Body of pancreas (tissue), 4 donors: Measurements from ENCODE around the gene APIP. TPM values are rescaled to one million over a fixed set of nuclear protein-coding genes. Genes with fewer than 3 reads are reported as not detected.

Experiments used
- ATAC-seq: fragments of 150-250 bp; one replicate; pipeline ENCODE4 v1.9.1; 2016
- DNase-seq, 4 donors: peaks; one replicate each; pipeline ENCODE4 v3.0.0-alpha.2; 2019
- H3K27ac ChIP-seq, 4 donors: fragments of 200-600 bp; sonication (generic); 1 replicate in 3 of 4; 2 replicates in 1 of 4; pipeline versions ENCODE4 v1.5.1 to v1.6.1; 2016 to 2019; ENCODE audit warnings: mild to moderate bottlenecking in 1 of 4, mixed read lengths in 1 of 4, moderate library complexity in 1 of 4
- H3K27me3 ChIP-seq, 2 donors: fragments of 200-600 bp; sonication (generic); one replicate each; pipeline ENCODE4 v1.6.0; 2016; ENCODE audit warnings: mild to moderate bottlenecking in 1 of 2
- H3K36me3 ChIP-seq, 2 donors: fragments of 200-600 bp; sonication (generic); replicated peaks in 1 of 2; 2 replicates each; pipeline ENCODE4 v1.5.1; 2016; ENCODE audit warnings: low read depth in 2 of 2; ENCODE audit not compliant: insufficient read depth in 1 of 2
- H3K4me1 ChIP-seq: fragments of 200-600 bp; sonication (generic); one replicate; pipeline ENCODE4 v1.6.0; 2016
- H3K4me3 ChIP-seq, 2 donors: fragments of 200-600 bp; sonication (generic); 1 replicate in 1 of 2; 2 replicates in 1 of 2; pipeline ENCODE4 v1.5.1; 2016 to 2019
- H3K9me3 ChIP-seq, 3 donors: fragments of 200-600 bp; sonication (generic); 1 replicate in 2 of 3; 2 replicates in 1 of 3; pipeline ENCODE4 v1.5.1; 2016
- POLR2A ChIP-seq, 3 donors: fragments of 450-650 bp; IDR thresholded peaks; one replicate each; pipeline ENCODE4 v1.6.1; 2016; ENCODE audit warnings: antibody characterized with exemption in 3 of 3, mild to moderate bottlenecking in 2 of 3
- WGBS, 2 donors: methylation state at CpG; one replicate each; pipeline ENCODE4 v1.1.5; 2017; 5-methylcytosine and 5-hydroxymethylcytosine counted together
- intact Hi-C: fragments of 100-400 bp; cut with DNase I; formaldehyde crosslinking; loops from one replicate; pipeline ENCODE4 v1.15.1; 2023
- total RNA-seq, 2 donors: library from RNA; depleted of rRNA; stranded (reverse); fragments of >200 nt; gene quantifications; one replicate each; pipeline ENCODE4 v1.1.0, GENCODE V29; 2016
- TF ChIP-seq, protein P1 (sequence below), 7 experiments: fragments of 450-650 bp in 4 of 7; fragments of 200-600 bp in 3 of 7; sonication (generic) in 3 of 7; IDR thresholded peaks; one replicate each; pipeline ENCODE4 v1.5.1; 2016 to 2019; ENCODE audit warnings: antibody characterized with exemption in 7 of 7

The APIP gene
- total RNA-seq, 2 donors from 2014 or later = 8.9 to 36.8 TPM

- H3K27me3 ChIP-seq = no peaks in the 10 kb centered on the region
- no peaks in the 10 kb centered on the region for H3K36me3 ChIP-seq
- no peak overlapping the region for H3K27ac ChIP-seq
- intact Hi-C loops = no loop called here
- 89 to 95% methylated on average over 4 to 6 of the region's 6 CpGs for WGBS, 2 donors
- H3K9me3 ChIP-seq = no peaks in the 10 kb centered on the region
- TF ChIP-seq POLR2A (IDR thresholded peaks at IDR 0.05) = no peak
- TF ChIP-seq, protein P1, sequence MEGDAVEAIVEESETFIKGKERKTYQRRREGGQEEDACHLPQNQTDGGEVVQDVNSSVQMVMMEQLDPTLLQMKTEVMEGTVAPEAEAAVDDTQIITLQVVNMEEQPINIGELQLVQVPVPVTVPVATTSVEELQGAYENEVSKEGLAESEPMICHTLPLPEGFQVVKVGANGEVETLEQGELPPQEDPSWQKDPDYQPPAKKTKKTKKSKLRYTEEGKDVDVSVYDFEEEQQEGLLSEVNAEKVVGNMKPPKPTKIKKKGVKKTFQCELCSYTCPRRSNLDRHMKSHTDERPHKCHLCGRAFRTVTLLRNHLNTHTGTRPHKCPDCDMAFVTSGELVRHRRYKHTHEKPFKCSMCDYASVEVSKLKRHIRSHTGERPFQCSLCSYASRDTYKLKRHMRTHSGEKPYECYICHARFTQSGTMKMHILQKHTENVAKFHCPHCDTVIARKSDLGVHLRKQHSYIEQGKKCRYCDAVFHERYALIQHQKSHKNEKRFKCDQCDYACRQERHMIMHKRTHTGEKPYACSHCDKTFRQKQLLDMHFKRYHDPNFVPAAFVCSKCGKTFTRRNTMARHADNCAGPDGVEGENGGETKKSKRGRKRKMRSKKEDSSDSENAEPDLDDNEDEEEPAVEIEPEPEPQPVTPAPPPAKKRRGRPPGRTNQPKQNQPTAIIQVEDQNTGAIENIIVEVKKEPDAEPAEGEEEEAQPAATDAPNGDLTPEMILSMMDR (IDR thresholded peaks at IDR 0.05) = no peak
- H3K4me1 ChIP-seq = no peaks in the 10 kb centered on the region
- DNase-seq (no peak), ATAC-seq (no peak)
- H3K4me3 ChIP-seq = no peak overlapping the region
Observed at GRCh38 chr11:34936945-34937629, 20.9 kb upstream of the APIP start.

- 51 to 55% methylated on average over 11 of the region's 11 CpGs for WGBS, 2 donors
- Histone ChIP-seq H3K27me3 (no peaks in the 10 kb centered on the region), H3K4me1 (peaks cover 52% of the 10 kb centered on the region), H3K36me3 (no peaks in the 10 kb centered on the region), H3K4me3 (no peak overlapping the region), H3K27ac (peak overlapping the region; percentile 1 to 40 (median 12)), H3K9me3 (no peaks in the 10 kb centered on the region)
- DNase-seq (peak in 3 of 4 donors; percentile 60 to 66 (median 64)), ATAC-seq (peak; percentile 72)
- no peak for TF ChIP-seq POLR2A (IDR thresholded peaks at IDR 0.05)
- TF ChIP-seq, protein P1 (IDR thresholded peaks at IDR 0.05) = no peak
- intact Hi-C loops = loop anchor here (10.0 kb wide), 1 partner anchor 475 kb away; no protein-coding TSS in a partner anchor
Observed at GRCh38 chr11:34929794-34930763, 13.9 kb upstream of the APIP start.

DNA sequence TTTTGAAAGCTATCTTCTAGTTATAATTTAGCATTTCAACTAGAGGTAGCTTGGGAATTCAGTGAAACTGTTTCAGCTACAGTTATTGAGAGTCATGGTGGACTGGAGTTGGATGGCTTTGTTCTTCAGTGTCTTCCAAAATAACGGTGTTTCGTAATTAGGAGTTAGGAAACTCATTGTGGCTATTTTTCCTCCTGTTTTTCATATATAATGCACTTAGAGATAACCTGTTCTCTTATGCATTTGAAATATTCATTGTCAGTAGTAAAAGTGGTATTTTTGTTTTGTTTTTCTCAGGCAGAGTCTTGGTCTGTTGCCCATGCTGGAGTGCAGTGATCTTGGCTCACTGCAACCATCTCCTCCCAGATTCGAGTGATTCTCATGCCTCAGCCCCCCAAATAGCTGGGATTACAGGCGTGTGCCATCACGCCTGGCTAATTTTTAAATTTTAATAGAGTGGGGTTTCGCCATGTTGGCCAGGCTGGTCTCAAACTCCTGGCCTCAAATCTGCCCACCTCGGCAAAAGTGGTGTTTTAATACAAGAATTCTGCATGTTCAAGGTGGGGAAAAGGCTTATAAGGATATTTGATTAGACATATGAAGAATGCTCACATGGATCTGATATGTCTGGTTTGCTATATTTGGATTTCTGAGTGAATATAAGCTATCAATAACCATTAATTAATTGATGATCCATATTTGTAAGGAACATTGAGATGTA lies 12.9 kb upstream of the APIP start:
- ATAC-seq = no peak
- DNase-seq = no peak
- intact Hi-C loops = loop anchor here (10.0 kb wide), 1 partner anchor 476 kb away; no protein-coding TSS in a partner anchor
- Histone ChIP-seq H3K4me1 (peaks cover 60% of the 10 kb centered on the region), H3K9me3 (no peaks in the 10 kb centered on the region), H3K36me3 (no peaks in the 10 kb centered on the region), H3K27ac (peak overlapping the region in 1 of 4 donors; percentile 1), H3K4me3 (no peak overlapping the region), H3K27me3 (no peaks in the 10 kb centered on the region)
- no peak for TF ChIP-seq POLR2A (IDR thresholded peaks at IDR 0.05)
- TF ChIP-seq, protein P1 (IDR thresholded peaks at IDR 0.05) = no peak
- WGBS, 2 donors = 92 to 93% methylated on average over 7 of the region's 7 CpGs

DNA sequence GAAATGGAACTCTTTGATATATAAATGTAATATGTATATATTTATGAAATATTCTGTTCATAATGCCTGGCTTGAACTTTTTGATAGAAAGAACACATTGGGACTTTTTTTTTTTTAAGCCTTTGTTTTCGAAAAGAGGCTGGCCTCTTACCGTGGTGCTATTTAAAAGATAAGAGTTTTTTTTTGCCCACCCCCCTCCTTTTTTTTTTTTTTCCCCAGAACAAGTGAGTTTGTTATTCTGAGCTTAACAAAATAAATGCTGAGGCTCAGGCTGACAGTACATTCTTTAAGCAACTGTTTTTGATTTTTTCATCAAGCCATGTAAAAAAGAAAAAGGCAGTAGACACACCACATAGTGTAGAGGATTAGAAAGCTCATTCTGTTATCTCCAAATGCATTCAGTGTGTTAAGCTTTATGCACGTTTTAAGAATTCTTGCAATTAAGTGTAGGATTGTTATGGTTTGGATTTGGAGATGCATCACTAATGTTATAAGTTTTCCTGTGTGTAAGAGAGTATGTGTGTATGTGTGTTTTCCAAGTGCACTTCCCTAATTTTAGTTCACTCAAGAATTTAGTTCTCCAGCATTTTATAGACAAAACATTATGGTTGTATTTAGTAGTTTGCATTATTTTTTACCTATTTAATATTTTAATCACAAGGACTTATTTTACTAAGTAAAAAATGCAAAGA lies 12.2 kb upstream of the APIP start:
- DNase-seq (no peak), ATAC-seq (no peak)
- no peaks in the 10 kb centered on the region for H3K36me3 ChIP-seq
- no peaks in the 10 kb centered on the region for H3K27me3 ChIP-seq
- WGBS, 2 donors = 27 to 41% methylated on average over 3 of the region's 3 CpGs
- peaks cover 62% of the 10 kb centered on the region for H3K4me1 ChIP-seq
- no peak overlapping the region for H3K27ac ChIP-seq
- no peak overlapping the region for H3K4me3 ChIP-seq
- H3K9me3 ChIP-seq = no peaks in the 10 kb centered on the region
- intact Hi-C loops = loop anchor here (10.0 kb wide), 1 partner anchor 476 kb away; no protein-coding TSS in a partner anchor
- TF ChIP-seq, protein P1 (IDR thresholded peaks at IDR 0.05) = no peak
- no peak for TF ChIP-seq POLR2A (IDR thresholded peaks at IDR 0.05)
